ENCODE data around the gene PDILT.

Gene PDILT

GRCh38 chr16:20401475-20402016 lies 3.0 kb downstream of the PDILT start:
- DNase-seq = no peak

- peak; percentile 11 for DNase-seq
Measured at GRCh38 chr16:20401066-20401465, 3.5 kb downstream of the PDILT start.

GRCh38 chr16:20399185-20399584 lies 5.4 kb downstream of the PDILT start:
- no peak for DNase-seq

- no peak for DNase-seq
Measured at GRCh38 chr16:20398603-20399002, 5.9 kb downstream of the PDILT start.

DNA sequence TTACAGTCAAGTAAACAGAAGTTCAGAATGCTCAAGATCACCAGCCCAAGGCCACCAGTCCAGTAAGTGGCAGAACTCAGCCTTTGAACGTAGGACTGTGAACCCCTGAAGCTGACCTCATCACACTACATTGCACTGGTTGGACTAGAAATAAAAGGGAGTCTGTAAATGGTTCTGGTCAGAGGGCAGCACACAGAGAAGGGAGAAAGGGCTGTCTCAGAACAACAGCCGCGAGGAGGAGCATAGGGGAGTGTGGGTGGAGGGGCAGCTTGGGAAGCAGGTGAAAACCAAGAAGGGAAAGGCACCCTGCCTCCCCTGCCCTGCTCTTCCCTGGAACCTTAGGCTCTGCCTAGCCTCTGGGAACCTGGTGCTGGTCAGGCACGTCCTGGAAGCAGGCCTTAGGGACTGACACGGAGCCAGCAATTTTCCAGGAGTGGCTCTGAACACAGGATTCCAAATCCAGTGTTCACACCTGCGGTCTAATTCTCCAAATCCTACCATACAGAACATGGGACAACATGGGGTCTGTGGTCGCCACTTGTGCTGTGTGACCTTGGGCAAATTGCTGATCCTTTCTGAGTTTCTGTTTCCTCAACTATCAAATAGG lies 7.0 kb downstream of the PDILT start:
- DNase-seq = no peak

DNA sequence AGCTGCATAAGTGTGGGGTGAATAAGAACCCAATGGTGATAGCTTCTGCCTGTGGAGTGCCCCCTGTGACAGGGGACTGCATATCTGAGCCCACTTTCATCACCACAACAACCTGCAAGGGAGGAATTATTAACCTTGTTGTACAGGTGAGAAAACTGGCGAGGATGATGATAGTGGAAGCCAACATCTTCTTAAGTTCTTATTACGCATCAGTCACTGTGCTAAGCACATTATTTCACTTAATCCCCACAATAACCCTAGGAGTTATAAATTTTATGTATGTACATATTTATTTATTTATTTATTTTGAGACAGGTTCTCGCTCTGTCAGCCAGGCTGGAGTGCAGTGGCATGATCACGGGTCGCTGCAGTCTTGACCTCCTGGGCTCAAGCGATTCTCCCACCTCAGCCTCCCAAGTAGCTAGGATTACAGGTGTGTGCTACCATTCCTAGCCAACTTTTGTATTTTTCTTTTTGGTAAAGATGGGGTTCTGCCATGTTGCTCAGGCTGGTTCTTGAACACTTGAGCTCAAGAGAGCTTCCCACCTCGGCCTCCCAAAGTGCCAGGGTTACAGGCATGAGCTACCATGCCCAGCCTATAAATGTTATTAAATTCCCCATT lies 7.6 kb downstream of the PDILT start:
- DNase-seq = no peak

DNA sequence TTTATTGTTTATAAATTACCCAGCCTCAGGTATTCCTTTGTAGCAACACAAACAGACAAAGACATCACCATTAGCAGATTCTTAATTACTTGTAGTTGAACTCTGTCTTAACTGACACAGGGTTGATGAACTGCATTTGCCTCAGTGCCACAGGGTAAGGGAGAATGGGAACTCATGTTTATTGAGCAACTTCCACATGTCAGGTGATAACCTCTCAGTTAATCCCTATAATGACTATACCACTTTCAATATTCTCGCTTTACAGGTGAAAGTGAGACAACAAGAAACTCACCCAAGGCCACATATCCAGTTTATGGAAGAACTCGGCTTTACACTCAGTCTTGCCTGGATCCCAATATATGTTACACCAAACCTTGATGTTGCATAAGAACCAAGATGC lies 8.6 kb downstream of the PDILT start:
- DNase-seq = no peak

DNA sequence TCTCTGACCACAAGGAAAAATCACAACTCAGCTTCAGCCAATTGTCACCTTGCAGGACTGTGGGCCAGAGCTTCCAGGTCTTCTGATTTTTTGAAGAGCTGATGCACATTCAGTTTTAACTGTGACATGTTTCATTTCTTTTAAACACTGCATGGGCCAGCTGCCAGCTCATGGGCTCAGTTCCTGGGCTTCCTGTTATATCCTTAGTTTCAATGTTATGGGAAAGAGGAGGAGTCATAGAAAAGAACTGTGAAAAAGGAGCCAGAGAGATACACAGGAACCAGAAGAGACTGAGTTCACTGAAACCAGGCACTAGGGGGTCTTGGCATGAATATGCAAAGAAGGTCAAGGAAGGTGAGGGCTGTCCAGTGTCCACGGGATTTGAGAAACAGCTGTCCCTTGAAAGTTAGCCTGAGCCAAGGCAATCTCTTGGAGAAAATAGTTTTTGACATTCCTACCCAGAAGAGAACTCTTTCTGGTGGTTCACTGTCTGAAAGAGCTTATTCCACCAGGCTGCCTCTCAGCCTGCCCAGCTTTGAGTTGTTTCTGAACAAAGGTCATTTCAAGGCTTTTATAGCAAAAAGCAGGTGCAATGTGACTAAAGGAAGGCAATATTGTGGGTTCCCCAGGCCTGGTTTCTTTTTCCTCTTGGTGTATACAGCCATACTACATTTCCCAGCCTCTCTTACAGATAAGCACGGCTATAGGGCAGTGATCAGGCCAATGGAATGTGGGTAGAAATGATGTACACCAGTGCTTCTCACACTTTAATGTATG lies 10.5 kb downstream of the PDILT start:
- no peak for DNase-seq

- DNase-seq = no peak
Measured at GRCh38 chr16:20391045-20391444, 13.5 kb downstream of the PDILT start.

GRCh38 chr16:20388854-20389253 lies 15.7 kb downstream of the PDILT start:
- no peak for DNase-seq

DNA sequence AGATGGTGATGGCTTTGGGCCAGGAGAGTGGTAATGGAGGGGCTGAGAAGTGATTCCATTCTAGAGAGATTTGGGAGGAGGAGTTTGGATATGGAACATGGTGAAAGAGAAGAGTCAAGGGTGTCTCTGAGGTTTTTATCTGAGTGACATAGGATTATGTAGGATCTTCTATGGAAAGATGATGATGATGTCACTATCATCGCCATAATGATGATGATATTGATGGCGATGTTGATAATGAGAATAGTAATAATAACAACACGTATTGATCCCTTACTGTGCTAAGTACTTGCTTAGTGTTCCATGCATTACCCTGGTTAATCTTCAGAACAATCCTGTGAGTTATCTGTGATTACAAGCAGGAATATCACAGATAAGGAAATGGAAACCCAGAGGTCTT lies 16.6 kb downstream of the PDILT start:
- no peak for DNase-seq

GRCh38 chr16:20385844-20386832 lies 18.4 kb downstream of the PDILT start:
- DNase-seq = peak; percentile 4

- peak; percentile 69 for DNase-seq
Measured at GRCh38 chr16:20383106-20384029, 21.2 kb downstream of the PDILT start.

DNA sequence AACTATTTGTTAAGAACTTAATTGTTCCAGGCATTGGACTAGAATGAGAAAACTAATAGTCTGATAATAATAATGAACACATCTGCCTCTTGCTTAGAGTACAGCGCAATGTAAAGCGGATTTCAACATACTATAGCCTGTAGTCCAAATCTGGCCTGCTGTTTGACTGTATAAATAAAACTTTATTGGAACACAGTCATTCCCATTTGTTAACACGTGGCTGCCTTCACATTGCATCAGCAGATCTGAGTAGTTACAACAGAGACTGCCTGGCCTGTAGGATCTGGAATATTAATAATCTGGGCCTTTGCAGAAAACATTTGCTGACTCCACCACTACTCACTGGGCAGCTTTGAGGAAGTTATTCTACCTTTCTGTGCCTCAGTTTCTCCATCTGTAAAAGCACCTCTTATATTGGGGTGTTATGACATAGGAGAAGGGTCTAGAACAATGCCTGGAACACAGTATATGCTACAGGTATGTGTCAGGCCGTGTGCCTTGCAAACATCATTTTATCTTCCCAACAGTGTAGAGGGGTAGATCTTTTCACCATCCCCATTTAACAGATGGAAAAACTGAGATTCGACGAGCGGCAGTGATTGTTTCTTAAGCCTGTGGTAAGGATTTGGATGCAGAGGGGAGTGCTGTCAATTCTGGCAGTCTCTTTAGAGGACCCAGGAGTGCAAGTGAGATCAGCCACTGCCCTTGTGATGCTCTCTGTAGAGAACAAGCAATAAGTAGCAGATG lies 22.2 kb downstream of the PDILT start:
- DNase-seq = no peak

GRCh38 chr16:20380782-20381181 lies 23.8 kb downstream of the PDILT start:
- no peak for DNase-seq

DNA sequence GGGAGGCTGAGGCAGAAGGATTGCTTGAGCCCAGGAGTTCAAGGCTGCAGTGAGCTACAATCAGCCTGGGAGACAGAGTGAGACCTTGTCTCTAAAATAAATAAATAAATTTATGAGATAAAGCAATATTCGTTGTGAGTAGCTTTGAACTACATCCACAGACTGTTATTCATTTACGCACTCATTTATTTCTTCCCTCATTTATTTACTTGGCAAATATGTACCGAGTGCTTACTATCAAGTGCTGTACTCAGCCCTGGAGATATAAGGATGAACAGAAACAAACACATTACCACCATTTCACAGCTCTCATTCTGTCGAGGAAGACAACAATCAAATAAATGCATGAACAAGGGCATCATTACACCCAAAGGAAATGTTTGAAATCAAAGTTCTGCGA lies 27.4 kb downstream of the PDILT start:
- no peak for DNase-seq

DNA sequence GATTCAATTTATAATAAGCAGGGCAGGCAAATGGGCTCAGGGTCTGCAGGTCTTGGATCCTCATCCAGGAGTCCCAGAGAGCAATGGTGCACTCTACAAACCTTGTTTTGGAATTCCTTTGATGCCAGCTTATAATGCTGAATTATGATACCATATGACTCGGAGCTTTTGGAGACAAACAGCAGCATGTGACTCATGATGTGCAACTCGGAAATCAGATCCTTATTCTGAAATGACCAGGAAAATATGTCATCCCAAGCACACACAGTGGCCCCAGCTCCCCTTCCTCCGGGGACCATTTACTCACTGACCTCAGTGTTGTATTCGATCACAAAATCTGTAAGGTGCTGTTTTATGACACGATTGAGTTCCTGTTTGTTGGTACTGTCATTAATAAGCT lies 31.8 kb downstream of the PDILT start:
- no peak for DNase-seq

GRCh38 chr16:20369452-20370054 lies 35.0 kb downstream of the PDILT start:
- no peak for DNase-seq

DNA sequence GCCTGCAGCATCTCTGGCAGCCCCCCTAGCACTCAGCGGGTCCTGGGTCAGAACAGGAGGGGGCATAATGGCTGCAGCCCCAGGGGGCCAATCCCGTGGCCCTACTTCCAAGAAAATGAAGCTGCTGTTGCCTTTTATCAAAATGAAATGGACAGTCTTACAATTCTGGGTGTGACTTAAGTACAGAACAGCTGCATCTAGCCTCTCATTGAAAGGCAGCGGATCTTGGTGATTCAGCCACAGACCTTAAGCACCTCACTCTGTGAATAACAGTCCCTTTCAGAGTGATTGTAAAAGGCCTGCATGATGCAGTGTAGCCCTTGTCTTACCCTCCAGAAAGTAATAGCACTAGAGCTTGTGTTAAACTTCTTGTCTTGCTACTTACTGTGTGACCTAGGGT lies 40.5 kb downstream of the PDILT start:
- DNase-seq = no peak

GRCh38 chr16:20363191-20363590 lies 41.3 kb downstream of the PDILT start:
- no peak for DNase-seq

Data from DMS79 treated with DMSO at 0.1 percent for 48 hours (cell line).